Vagina (tissue), 2 donors: ENCODE results near the gene THAP4.

Experiments
- POLR2A ChIP-seq, 2 donors: fragments of 450-650 bp; IDR thresholded peaks; one replicate each; pipeline ENCODE4 v1.6.1; 2017; ENCODE audit warnings: antibody characterized with exemption in 2 of 2, mild to moderate bottlenecking in 2 of 2, moderate library complexity in 2 of 2
- POLR2AphosphoS5 ChIP-seq, 2 donors: sonication (generic); formaldehyde crosslinking; IDR thresholded peaks; one replicate each; pipeline ENCODE4 v1.9.0; 2017; ENCODE audit warnings: antibody characterized with exemption in 2 of 2, mild to moderate bottlenecking in 2 of 2, low read depth in 1 of 2; ENCODE audit not compliant: insufficient read depth in 1 of 2
- TF ChIP-seq, protein P1 (sequence below), 3 experiments: fragments of 450-650 bp in 2 of 3; fragments of 200-600 bp in 1 of 3; sonication (generic) in 1 of 3; IDR thresholded peaks; one replicate each; pipeline ENCODE4 v1.5.1; 2017 to 2019; ENCODE audit warnings: antibody characterized with exemption in 3 of 3, mild to moderate bottlenecking in 2 of 3, moderate library complexity in 2 of 3

- TF ChIP-seq, protein P1, sequence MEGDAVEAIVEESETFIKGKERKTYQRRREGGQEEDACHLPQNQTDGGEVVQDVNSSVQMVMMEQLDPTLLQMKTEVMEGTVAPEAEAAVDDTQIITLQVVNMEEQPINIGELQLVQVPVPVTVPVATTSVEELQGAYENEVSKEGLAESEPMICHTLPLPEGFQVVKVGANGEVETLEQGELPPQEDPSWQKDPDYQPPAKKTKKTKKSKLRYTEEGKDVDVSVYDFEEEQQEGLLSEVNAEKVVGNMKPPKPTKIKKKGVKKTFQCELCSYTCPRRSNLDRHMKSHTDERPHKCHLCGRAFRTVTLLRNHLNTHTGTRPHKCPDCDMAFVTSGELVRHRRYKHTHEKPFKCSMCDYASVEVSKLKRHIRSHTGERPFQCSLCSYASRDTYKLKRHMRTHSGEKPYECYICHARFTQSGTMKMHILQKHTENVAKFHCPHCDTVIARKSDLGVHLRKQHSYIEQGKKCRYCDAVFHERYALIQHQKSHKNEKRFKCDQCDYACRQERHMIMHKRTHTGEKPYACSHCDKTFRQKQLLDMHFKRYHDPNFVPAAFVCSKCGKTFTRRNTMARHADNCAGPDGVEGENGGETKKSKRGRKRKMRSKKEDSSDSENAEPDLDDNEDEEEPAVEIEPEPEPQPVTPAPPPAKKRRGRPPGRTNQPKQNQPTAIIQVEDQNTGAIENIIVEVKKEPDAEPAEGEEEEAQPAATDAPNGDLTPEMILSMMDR (IDR thresholded peaks at IDR 0.05), result no peak
- TF ChIP-seq POLR2AphosphoS5 (IDR thresholded peaks at IDR 0.05; ENCODE audit: insufficient read depth in 1 of 2, low read depth in 1 of 2) (no peak), POLR2A (IDR thresholded peaks at IDR 0.05) (no peak)
Measured at GRCh38 chr2:241571821-241572620, 64.9 kb downstream of the THAP4 start.
